K562 (cell line): ENCODE data around the gene CNIH3.

Experiments used
- ARNT ChIP-seq, 2 experiments: fragments of 450-650 bp; IDR thresholded peaks; 2 replicates each; pipeline ENCODE4 v1.6.1; 2016; ENCODE audit warnings: mild to moderate bottlenecking in 1 of 2
- ATF3 ChIP-seq, 2 experiments: fragments of 450-650 bp in 1 of 2; sonication (generic) in 1 of 2; formaldehyde crosslinking in 1 of 2; IDR thresholded peaks in 1 of 2; conservative IDR thresholded peaks in 1 of 2; 2 replicates each; pipeline versions ENCODE4 v1.6.1 to v1.8.1; 2016 to 2023; ENCODE audit warnings: mild to moderate bottlenecking in 2 of 2, moderate library complexity in 2 of 2, inconsistent platforms in 1 of 2, missing genetic modification reagents in 1 of 2
- CBFB ChIP-seq: sonication (generic); formaldehyde crosslinking; IDR thresholded peaks from 2 replicates; pipeline ENCODE4 v1.4.0; 2020; ENCODE audit warnings: mild to moderate bottlenecking, missing genetic modification reagents
- E2F3 ChIP-seq: fragments of 250-450 bp; sonication (Bioruptor Pico); IDR thresholded peaks from 2 replicates; pipeline ENCODE4 v1.4.0; 2020; ENCODE audit warnings: mild to moderate bottlenecking
- ESRRB ChIP-seq: fragments of 250-450 bp; sonication (Bioruptor Pico); IDR thresholded peaks from 2 replicates; pipeline ENCODE4 v1.5.0; 2020; ENCODE audit warnings: mild to moderate bottlenecking, moderate library complexity, borderline replicate concordance
- KDM2B ChIP-seq: fragments of 250-450 bp; sonication (Bioruptor Pico); IDR thresholded peaks from 2 replicates; pipeline ENCODE4 v1.8.0; 2021; ENCODE audit warnings: mild to moderate bottlenecking, moderate library complexity
- MCM2 ChIP-seq: fragments of 450-650 bp; IDR thresholded peaks from 2 replicates; pipeline ENCODE4 v1.6.1; 2017; ENCODE audit warnings: low read depth, mild to moderate bottlenecking
- NFYB ChIP-seq: IDR thresholded peaks from 2 replicates; pipeline ENCODE4 v1.6.1; 2011; ENCODE audit warnings: mild to moderate bottlenecking, moderate library complexity; ENCODE audit not compliant: insufficient read length; ENCODE audit errors: extremely low read depth
- PHF21A ChIP-seq: fragments of 450-650 bp; IDR thresholded peaks from 2 replicates; pipeline ENCODE4 v1.6.1; 2017; ENCODE audit warnings: low read depth, borderline replicate concordance
- SMARCA5 ChIP-seq: fragments of 450-650 bp; IDR thresholded peaks from 2 replicates; pipeline ENCODE4 v1.6.1; 2016
- SRSF1 ChIP-seq: fragments of 200-400 bp; formaldehyde crosslinking; IDR thresholded peaks from 2 replicates; pipeline ENCODE4 v1.6.1; 2017; ENCODE audit warnings: mild to moderate bottlenecking, low read depth, low read length, moderate library complexity
- ZNF354B ChIP-seq: fragments of 250-450 bp; sonication (Bioruptor Pico); IDR thresholded peaks from 2 replicates; pipeline ENCODE4 v1.4.0; 2020

GRCh38 chr1:224666913-224667312, 50.8 kb downstream of the CNIH3 start:
- TF ChIP-seq SRSF1 (no peak), MCM2 (no peak), SMARCA5 (no peak), ZNF354B (no peak), PHF21A (no peak), ARNT (IDR thresholded peaks at IDR 0.05) (no peak), KDM2B (CRISPR knock-in tag) (no peak), E2F3 (CRISPR knock-in tag) (no peak), CBFB (CRISPR knock-in tag) (no peak), ESRRB (CRISPR knock-in tag) (no peak), ATF3 (IDR thresholded peaks at IDR 0.05) (no peak), ATF3 (CRISPR knock-in tag; conservative IDR thresholded peaks at IDR 0.05) (no peak), NFYB (no peak)
